ENCODE measurements around the gene AP3B2. TPM values are rescaled to one million over a fixed set of nuclear protein-coding genes. Genes with fewer than 3 reads are reported as not detected.

AP3B2 gene
- total RNA-seq, 1 donor from 2014 or later, result 5.6 TPM

DNA sequence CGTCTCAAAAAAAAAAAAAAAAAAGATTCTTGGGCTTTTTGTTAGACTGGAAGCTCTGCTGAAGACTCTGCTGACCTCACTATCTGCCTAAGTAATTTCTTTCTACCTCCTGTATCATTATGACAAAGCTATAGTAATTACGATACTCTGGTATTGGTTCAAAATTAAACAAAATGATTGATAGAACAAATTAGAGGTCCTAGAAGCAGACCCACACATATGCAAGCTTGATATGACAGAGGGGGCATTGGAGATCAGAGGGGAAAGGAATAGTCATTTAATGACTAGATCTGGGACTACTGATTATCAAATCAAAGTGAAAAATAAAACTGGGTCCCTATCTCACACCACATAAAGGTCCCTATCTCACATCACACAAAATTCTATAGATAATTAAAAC is 21.9 kb upstream of the AP3B2 start:
- no peaks in the 10 kb centered on the region for H3K27me3 Mint-ChIP-seq (ENCODE audit: unreplicated experiment)
- H3K36me3 Mint-ChIP-seq (ENCODE audit: low read depth, unreplicated experiment), result no peaks in the 10 kb centered on the region
- H3K9me3 Mint-ChIP-seq (ENCODE audit: unreplicated experiment), result no peaks in the 10 kb centered on the region
- H3K4me1 Mint-ChIP-seq (ENCODE audit: unreplicated experiment), result no peaks in the 10 kb centered on the region
- TF ChIP-seq, protein P1, sequence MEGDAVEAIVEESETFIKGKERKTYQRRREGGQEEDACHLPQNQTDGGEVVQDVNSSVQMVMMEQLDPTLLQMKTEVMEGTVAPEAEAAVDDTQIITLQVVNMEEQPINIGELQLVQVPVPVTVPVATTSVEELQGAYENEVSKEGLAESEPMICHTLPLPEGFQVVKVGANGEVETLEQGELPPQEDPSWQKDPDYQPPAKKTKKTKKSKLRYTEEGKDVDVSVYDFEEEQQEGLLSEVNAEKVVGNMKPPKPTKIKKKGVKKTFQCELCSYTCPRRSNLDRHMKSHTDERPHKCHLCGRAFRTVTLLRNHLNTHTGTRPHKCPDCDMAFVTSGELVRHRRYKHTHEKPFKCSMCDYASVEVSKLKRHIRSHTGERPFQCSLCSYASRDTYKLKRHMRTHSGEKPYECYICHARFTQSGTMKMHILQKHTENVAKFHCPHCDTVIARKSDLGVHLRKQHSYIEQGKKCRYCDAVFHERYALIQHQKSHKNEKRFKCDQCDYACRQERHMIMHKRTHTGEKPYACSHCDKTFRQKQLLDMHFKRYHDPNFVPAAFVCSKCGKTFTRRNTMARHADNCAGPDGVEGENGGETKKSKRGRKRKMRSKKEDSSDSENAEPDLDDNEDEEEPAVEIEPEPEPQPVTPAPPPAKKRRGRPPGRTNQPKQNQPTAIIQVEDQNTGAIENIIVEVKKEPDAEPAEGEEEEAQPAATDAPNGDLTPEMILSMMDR (IDR thresholded peaks at IDR 0.05; ENCODE audit: unreplicated experiment), result no peak
- no peak overlapping the region for H3K4me3 Mint-ChIP-seq (ENCODE audit: unreplicated experiment)
- DNase-seq (ENCODE audit: low spot score), result no peak
- no peak overlapping the region for H3K27ac Mint-ChIP-seq (ENCODE audit: unreplicated experiment)

DNA sequence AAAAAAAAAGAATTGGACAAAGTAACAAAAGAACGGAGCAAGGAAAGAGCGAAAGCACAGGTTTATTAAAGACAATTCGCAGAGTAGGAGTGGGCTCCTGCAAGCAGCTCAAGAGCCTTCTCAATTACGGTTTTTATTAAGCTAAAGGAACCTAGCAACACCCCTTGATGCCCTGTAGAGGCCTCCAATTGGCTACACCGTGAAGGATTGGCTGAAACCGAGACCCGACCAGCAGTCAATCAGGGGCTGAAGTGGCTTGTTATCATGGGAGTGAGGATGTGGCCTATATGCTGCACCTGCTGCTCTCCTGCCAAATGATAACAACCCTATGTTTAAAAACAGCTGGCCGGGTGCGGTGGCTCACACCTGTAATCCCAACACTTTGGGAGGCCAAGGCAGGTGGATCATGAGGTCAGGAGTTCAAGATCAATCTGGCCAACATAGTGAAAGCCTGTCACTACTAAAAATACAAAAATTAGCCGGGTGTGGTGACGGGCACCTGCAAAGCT is 20.4 kb upstream of the AP3B2 start:
- Mint-ChIP-seq H3K27me3 (ENCODE audit: unreplicated experiment) (no peaks in the 10 kb centered on the region), H3K9me3 (ENCODE audit: unreplicated experiment) (no peaks in the 10 kb centered on the region), H3K4me3 (ENCODE audit: unreplicated experiment) (no peak overlapping the region), H3K27ac (ENCODE audit: unreplicated experiment) (no peak overlapping the region), H3K4me1 (ENCODE audit: unreplicated experiment) (no peaks in the 10 kb centered on the region), H3K36me3 (ENCODE audit: low read depth, unreplicated experiment) (no peaks in the 10 kb centered on the region)
- DNase-seq (ENCODE audit: low spot score), result no peak
- TF ChIP-seq, protein P1 (IDR thresholded peaks at IDR 0.05; ENCODE audit: unreplicated experiment), result no peak

DNA sequence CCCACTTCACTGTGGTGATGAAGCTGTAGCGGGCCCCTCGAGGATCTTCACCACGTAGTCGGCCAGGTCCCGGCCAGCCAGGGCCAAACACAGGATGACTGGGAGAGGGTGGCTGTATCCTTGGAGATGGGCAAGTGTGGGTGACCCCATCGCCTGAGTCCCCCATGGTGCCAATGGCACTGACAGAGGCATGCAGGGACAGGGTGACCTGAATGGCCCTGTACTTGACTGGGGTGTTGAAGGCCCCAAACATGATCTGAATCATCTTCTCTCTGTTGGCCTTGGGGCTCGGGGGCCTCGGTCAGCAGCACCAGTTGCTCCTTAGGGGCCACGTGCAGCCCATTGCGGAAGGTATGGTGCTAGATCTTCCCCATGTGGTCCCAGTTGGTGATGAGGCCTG is 17.1 kb upstream of the AP3B2 start:
- no peaks in the 10 kb centered on the region for H3K27me3 Mint-ChIP-seq (ENCODE audit: unreplicated experiment)
- TF ChIP-seq, protein P1 (IDR thresholded peaks at IDR 0.05; ENCODE audit: unreplicated experiment), result no peak
- no peak overlapping the region for H3K4me3 Mint-ChIP-seq (ENCODE audit: unreplicated experiment)
- no peaks in the 10 kb centered on the region for H3K9me3 Mint-ChIP-seq (ENCODE audit: unreplicated experiment)
- DNase-seq (ENCODE audit: low spot score), result no peak
- H3K27ac Mint-ChIP-seq (ENCODE audit: unreplicated experiment), result no peak overlapping the region
- no peaks in the 10 kb centered on the region for H3K36me3 Mint-ChIP-seq (ENCODE audit: low read depth, unreplicated experiment)
- H3K4me1 Mint-ChIP-seq (ENCODE audit: unreplicated experiment), result no peaks in the 10 kb centered on the region

DNA sequence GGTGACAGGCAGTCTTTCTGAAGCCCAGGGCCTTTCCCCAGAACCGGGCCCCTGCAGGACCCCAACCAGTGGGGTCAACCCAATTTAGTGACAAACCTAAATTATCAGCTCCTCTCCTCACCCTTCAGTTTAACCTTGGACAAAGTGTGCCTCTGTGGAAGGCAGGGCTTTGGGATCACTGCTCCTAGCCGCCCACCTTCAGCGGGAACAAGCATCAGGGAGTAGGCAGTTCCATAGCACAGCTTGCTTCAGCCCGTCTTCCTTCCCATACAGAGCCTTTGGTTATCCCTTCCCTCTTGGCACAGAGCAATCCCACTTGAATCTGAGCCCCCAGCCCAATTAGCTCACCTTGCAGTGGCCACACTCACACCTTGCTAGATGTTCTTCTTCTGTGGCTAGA is 5.3 kb upstream of the AP3B2 start:
- TF ChIP-seq, protein P1 (IDR thresholded peaks at IDR 0.05; ENCODE audit: unreplicated experiment), result no peak
- no peak overlapping the region for H3K27ac Mint-ChIP-seq (ENCODE audit: unreplicated experiment)
- H3K9me3 Mint-ChIP-seq (ENCODE audit: unreplicated experiment), result no peaks in the 10 kb centered on the region
- H3K4me1 Mint-ChIP-seq (ENCODE audit: unreplicated experiment), result peaks cover 5% of the 10 kb centered on the region
- no peak for DNase-seq (ENCODE audit: low spot score)
- H3K4me3 Mint-ChIP-seq (ENCODE audit: unreplicated experiment), result no peak overlapping the region
- peaks cover 4% of the 10 kb centered on the region for H3K27me3 Mint-ChIP-seq (ENCODE audit: unreplicated experiment)
- no peaks in the 10 kb centered on the region for H3K36me3 Mint-ChIP-seq (ENCODE audit: low read depth, unreplicated experiment)

DNA sequence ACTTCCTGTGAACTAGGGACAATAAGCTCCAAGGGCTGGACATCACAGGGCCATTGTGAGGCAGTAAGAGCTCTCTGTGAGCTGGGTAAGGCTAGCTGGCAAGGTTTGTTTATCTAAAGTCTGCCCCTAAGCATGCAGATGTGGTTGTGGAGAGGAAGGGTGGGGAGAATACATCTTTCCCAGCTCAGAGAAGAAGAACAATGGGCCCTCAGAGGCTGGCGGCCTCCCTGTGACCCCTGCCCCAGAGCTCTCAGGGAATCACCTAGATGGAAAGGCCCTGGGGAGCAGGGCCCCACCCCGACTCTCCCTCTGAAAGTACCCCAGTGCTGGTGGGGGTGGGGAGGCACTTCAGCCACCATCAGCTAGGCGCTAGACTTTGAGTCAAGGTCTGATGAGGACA is 4.3 kb upstream of the AP3B2 start:
- no peak for DNase-seq (ENCODE audit: low spot score)
- peaks cover 4% of the 10 kb centered on the region for H3K27me3 Mint-ChIP-seq (ENCODE audit: unreplicated experiment)
- peaks cover 5% of the 10 kb centered on the region for H3K4me1 Mint-ChIP-seq (ENCODE audit: unreplicated experiment)
- TF ChIP-seq, protein P1 (IDR thresholded peaks at IDR 0.05; ENCODE audit: unreplicated experiment), result no peak
- H3K9me3 Mint-ChIP-seq (ENCODE audit: unreplicated experiment), result no peaks in the 10 kb centered on the region
- no peaks in the 10 kb centered on the region for H3K36me3 Mint-ChIP-seq (ENCODE audit: low read depth, unreplicated experiment)
- no peak overlapping the region for H3K4me3 Mint-ChIP-seq (ENCODE audit: unreplicated experiment)
- no peak overlapping the region for H3K27ac Mint-ChIP-seq (ENCODE audit: unreplicated experiment)
